WI38 (cell line): ENCODE data around the gene DBNL.

ENCODE experiments used
- H3K4me3 ChIP-seq: 2 replicates; pipeline ENCODE4 v1.5.1; 2011; ENCODE audit warnings: low read depth, mild to moderate bottlenecking, control low read depth, low read length
- CTCF ChIP-seq: IDR thresholded peaks from 2 replicates; pipeline ENCODE4 v1.5.1; 2012; ENCODE audit warnings: low read depth, mild to moderate bottlenecking, control low read depth, low read length

The DBNL gene

GRCh38 chr7:44084701-44085100 lies 40.2 kb downstream of the DBNL start:
- no peak overlapping the region for H3K4me3 ChIP-seq
- TF ChIP-seq CTCF = no peak

DNA sequence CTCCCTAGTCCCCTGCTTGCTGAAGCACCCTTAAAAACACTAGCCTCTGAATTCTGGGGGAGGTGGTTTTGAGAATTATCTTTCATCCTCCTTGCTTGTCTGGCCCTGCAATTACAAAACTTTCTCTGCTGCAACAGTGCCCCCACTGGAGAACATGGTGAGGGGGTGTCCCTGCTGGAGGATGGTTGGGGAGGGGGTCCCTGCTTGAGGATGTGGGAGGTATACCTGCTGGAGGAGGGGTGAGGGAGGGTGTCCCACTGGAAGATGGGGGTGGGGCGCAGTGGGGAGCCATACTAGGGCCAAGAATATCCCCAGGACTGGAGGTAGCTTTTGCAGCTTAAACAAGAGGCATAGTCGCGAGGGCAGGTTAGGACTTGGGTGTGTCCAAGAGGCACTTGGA lies 41.0 kb downstream of the DBNL start:
- 0 out of 2 replicates have a peak, but pooled peaks have one; percentile 15 for TF ChIP-seq CTCF
- no peak overlapping the region for H3K4me3 ChIP-seq

DNA sequence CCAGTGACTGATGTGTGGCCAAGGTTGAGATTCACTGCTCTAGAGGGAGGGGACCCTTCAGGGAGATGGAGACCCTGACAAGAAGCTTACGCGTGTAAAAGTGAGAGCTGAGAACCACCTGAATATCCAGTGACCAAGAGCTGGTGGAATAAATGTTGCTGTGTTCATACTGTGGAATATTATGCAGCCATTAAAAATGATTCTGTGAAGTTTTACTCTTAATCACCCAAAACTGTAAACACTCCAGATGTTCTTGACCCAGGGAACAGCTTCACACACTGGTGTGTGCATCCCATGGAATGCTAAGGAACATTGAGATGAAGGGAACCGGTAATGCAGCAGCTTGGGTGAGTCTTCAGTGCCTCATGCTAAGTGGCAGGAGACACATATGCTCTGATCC lies 42.1 kb downstream of the DBNL start:
- no peak overlapping the region for H3K4me3 ChIP-seq
- TF ChIP-seq CTCF = no peak

GRCh38 chr7:44087911-44088838 lies 43.7 kb downstream of the DBNL start:
- no peak for TF ChIP-seq CTCF
- no peak overlapping the region for H3K4me3 ChIP-seq

- no peak overlapping the region for H3K4me3 ChIP-seq
- no peak for TF ChIP-seq CTCF
Observed at GRCh38 chr7:44093102-44093641, 48.7 kb downstream of the DBNL start.

GRCh38 chr7:44094365-44094764 lies 49.9 kb downstream of the DBNL start:
- no peak overlapping the region for H3K4me3 ChIP-seq
- no peak for TF ChIP-seq CTCF
